GM18519 (cell line): Measurements from ENCODE around the gene SOX9.
"Not testable (repeated sequence)": the region's sequence is repeated elsewhere in the genome, so short reads cannot be mapped to it uniquely, and the experiment has no call there.

ENCODE experiments used
- ATAC-seq: cut with Tn5 transposase; IDR thresholded peaks from one replicate; pipeline ENCODE4 v1.9.1; 2021; ENCODE audit warnings: mild to moderate bottlenecking, moderate library complexity; ENCODE audit not compliant: unreplicated experiment, low FRiP score

SOX9 gene

DNA sequence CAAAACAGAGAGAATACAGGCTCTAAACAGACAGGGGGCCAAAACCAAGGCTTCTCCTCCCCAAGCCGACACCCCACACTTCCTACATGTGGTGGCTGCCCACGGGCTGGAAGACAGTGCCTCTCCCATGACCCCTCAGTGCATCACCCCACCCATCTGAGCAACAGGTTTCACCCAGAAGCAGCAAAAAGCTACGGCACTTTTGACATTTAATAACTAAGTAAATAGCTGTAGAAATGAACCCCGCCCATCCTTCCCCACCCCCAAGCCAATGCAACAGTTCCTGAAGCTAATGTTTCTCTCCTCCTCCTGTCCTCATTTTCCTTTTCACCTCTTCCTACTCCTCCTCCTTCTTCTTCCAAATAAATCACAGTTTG is 9.9 kb upstream of the SOX9 start:
- ATAC-seq = no peak

DNA sequence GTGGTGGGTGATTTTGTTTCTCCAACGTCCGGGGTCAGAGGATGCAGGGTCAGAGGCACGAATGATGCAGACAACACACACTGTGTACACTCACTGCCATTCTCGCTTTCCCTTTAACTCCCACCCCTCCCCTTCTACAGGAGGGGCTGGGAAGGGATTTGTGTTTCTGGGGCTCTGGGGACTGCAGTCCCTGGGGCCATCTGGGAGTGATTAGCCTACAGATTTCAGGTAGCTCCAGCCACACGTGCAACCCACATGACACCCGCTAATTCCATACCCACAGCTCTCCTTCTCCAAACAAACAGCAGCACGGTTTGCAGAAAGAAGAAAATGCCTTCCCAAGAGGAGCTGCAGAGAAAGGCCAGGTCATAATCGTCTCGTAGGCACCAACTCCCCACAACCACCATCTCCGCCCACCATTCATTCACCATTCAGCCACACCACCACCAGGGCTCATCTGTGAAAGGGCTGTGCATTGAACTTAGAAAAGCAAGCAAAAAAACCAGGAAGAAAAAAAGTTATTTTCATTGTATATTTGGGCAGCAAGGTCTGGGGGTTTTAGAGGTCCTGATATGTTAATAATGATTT is 9.4 kb upstream of the SOX9 start:
- ATAC-seq = no peak

DNA sequence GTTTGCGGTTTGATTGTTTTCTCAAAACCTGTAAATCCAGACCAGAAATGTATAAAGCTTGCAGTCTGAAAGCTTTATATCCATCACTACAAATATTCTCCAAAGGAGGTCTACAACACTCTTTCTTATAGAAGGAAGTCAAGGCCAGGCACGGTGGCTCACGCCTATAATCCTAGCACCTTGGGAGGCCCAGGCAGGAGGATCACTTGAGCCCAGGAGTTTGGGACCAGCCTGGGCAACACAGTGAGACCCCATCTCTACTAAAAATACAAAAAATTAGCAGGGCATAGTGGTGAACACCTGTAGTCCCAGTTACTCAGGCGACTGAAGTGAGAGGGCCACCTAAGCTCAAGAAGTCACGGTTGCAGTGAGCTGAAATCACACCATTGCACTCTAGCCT is 8.9 kb upstream of the SOX9 start:
- ATAC-seq = not testable (repeated sequence)

DNA sequence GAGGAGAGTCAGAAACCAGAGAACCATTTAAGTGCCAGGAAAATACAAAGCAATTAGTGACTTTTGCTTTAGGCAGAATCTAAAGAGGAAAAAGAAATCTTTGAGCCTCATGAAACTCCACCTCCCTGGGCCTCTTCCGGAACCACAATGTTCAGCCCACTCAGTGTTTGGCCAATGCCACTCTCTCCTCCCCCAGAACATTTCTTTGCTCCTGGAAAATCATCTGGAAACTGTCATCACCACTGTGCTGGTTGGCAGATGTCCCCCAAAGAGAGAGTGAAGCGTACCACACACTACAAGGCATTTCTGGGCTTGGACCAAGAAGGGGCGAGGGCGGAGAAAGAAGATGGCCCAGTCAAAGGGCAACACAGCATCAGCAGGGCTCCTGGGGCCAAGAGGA is 7.1 kb upstream of the SOX9 start:
- ATAC-seq = no peak

DNA sequence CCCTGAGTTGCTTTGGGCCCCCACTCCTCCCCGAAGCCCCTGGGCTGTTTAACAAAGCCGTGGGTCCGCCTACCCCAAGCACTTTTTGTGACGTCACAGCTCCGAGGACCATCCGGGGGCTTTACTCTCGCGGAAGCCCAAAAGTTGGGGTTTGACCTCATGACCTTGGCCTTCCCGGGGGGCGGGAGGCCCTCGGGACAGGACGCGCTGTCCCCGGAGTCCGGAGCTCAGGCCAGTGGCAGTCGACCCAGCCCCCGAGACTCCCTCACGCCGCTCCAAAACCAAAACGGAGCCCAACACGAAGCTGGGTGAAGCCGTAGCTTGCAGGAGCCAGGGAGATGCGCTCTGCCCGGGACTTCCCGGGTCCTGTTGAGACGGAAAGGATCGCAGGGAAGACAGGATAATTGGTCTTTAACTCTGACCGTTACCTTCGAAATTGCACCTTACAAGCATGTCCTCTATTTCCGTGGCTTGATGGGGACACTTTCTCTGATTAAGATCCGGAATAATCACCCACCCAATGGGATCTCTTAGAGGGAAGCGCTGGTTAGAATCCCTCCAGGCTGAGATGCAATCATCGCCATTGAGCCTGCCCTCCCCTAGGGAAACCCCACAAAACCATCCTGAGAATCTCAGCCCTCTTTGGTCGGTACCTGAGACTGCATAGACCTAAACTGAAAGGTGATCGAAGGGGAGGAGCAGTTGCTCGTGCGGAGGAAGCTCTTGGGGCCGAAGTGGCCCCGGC is 4.9 kb upstream of the SOX9 start:
- no peak for ATAC-seq

DNA sequence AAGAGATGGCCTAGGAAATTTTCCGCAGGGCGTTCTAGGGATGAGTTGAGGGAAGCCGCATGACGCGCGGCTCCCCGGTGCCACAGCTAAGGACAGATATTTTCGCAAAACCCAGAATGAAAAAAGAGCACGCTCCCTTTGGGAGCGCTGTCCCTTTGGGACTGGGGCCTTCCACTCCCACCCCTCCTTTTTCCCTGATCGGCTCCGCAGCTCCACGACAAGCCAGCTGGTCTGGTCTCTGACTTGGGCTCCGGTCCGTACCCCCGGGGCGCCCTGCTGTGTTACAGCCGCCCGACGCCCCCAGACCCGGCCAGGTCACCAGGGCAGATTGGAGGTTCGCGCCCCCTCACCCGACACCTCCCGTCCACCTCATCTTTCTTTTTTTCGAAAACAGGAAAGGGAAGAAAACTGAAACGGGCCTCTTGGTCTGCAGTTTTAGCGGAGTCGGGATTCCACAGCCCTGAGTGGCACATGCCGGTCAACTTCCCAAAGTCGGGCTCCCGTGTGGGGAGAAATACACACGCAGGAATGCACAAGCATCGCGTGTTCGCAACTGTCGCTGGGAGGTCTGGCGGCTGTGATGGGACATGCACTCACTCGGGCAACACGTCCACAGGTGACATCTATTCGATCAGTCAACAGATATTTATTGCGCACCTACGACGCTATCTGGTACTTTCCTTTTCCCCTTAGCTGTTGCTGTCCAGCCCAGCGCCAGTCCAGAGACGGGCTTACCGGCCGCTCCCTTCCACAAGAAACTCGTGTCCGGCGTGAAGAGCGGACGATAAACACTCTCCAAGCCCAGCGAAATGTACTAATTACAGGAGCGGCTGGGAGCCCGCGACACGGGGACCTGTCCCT is 3.9 kb upstream of the SOX9 start:
- no peak for ATAC-seq

DNA sequence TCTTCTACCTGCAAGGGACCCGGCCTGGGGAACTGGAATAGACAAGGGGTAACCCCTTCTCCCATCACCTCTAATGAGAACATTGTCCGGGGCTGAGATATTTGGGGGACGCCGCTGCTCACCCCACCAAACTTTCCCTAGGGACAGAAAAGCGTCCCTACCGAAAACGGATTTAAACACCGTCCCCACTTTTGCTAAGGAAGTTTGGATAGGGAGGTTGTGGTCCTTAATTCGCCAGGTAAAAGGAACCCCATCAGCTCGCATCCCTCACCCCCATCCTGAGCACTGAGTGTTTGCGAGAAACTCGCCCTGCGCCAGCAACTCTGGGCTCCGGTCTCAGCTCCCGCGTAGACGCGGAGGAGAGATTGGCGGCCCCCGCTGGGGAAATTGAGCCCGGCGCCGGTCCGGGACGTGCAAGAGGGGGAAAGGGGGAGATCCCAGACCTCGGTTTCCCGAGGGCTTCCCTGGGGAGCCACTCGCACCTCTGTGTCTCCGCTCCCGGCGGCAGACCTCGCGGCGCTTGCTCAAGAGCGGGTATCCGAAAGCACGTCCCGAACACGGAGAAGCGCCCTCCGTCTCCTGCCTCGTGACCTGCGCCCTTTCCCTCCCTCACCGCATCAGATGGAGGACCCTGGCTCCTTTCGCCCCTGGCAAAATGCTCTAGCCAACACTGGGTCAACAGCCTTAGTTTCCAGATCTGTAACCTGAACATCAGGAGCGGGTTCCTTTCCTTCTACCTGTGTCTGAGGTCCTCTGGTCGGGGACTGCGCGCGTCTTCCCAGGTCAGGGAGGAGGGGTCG is 3.1 kb upstream of the SOX9 start:
- ATAC-seq = no peak

DNA sequence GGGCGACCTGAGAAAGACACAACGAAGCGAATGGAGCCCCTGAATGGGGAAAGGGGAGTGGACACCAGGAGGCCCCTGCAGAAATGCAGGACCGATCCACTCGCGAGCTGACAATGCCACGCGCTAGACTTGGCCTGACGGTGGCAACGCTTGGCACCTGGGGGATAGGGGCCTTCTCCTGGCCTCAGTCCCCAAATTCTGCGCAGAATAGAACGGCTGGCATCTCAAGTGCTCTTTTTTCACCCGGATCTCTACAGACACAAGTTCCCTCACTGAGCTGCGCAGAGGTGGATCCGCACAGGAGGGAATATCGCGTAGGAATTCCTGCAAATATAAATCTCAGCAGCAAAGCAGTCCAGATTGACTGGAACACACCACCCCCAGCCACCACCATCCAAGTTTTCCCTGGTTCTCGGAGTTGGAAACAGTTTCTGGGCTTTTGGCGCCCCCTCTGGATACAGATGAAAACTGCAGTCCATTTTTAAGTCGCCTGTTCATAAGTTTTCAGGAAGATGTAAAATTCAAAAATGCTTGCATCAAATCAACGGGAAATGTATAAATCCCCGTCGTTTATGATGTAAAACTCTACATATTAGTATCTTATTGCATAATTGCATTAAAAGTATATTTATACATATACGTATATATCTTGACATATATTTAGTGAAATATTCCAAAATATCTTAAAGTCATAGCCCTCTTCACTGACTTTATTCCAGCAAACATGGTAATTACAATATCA is 2.3 kb upstream of the SOX9 start:
- ATAC-seq = no peak

DNA sequence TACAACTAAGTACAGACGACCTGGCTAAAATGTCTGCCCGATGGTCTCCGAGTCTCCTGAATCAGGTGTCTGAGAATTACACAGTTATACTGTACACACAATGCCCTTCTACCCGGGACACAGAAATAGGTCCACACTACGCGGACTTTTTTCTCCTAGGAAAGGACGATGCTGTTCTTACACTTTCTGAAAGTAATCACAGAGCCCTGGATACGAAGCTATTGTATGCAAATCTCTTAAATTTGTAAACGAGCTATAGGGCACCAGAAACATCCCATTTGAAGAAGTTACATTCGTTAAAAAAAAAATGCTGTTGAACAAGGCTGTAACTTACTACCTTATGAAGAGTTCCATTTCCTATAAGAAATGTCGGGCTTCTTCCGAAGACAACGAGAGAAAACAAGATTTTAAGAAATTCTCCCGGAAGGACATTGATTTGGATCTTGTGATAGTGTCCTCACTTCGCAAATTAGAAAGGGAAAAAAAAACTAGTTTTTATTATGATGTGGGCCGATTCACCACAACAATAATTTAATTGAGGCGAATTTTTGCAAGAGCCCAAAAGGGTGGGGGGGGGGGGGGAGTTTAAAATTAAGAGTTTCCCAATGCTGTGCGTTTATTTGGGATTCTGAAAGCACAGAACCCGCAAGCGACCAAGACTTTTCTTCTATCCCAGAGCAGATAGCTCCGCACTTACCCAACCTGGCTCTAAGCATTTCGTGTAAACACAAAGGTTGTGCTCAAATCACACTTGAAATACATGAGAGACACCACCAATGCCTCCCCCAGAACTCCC is 1.5 kb upstream of the SOX9 start:
- ATAC-seq = no peak

DNA sequence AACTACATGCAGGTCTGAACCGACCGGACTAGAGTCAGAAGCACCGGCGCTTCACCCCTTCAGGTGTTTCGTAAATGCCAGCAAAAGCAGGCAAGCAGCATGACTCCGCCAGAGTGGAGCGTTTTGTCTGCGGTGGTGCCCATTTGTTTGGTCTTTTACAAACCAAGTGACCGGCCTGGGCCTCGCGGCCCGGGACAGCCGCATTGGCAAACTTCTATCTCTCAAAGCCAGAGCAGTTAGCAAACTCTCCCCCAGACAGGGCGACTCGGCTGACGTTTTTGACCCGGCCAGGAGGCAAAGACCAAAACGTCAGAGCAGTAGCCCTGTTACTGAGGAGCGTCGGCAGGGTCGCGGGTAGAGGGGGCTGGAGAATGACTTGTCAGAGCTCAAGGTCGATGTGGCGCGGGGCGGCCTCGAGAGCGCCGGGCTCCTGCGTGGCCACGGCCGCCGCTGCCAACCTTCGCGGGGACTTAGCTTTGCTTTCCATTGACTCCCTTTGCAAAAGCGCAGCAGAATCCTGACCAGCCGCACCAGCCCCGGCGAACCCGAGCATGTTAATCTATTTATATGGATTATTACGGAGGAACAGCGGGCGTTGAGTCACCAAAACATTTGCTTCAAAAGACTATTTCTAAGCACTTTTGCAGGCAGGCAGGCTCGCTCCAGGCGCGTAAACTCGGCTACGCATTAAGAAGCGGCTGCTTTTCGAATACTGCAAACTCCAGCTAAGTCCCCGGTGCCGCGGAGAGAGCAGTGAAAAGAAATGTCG is 763 bp upstream of the SOX9 start:
- ATAC-seq = no peak

DNA sequence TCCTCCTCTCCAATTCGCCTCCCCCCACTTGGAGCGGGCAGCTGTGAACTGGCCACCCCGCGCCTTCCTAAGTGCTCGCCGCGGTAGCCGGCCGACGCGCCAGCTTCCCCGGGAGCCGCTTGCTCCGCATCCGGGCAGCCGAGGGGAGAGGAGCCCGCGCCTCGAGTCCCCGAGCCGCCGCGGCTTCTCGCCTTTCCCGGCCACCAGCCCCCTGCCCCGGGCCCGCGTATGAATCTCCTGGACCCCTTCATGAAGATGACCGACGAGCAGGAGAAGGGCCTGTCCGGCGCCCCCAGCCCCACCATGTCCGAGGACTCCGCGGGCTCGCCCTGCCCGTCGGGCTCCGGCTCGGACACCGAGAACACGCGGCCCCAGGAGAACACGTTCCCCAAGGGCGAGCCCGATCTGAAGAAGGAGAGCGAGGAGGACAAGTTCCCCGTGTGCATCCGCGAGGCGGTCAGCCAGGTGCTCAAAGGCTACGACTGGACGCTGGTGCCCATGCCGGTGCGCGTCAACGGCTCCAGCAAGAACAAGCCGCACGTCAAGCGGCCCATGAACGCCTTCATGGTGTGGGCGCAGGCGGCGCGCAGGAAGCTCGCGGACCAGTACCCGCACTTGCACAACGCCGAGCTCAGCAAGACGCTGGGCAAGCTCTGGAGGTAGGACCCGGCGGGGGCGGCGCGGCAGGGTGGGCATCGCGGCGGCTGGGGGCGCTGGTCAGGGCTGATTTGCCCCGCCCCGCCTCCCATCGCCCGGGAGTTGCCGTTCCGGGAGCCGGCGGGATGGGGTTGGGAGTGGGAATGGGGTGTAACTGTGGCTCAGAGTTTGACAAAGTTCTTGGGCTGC is 567 bp downstream of the SOX9 start:
- ATAC-seq = no peak

DNA sequence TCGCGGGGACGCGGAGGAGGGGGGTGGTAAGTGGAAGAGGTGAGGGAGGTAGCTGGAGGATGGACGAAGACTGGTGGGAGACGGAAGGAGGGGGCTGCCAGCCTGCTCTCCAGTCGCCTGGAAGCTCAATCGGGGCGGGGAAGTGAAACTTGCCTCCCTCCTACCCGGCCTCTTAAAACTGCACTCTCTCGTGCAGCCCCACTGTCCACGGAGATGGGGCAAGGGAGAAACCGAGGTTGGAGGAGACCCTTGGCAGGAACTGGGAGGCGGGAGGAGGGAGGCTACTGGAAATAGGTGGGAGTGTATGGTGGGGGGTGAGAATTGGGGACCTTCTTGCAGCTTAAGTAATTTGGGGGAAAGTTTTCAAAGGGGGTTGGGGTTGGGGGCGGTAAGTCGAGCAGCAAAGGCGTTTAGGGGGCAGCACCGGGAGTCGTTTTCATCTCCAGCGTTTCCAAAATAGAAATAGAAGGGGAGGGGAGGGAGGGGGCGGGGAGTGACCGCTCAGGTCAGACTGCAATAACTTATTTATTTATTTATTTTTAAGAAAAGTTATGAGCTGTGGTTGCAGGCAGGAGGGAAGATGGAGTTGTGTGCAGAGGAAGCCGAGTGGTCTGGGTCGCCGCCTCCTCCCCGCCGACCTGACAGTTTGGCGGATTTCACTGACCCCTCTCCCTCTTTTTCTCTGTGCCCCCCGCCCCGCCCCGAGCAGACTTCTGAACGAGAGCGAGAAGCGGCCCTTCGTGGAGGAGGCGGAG is 1.4 kb downstream of the SOX9 start:
- no peak for ATAC-seq

DNA sequence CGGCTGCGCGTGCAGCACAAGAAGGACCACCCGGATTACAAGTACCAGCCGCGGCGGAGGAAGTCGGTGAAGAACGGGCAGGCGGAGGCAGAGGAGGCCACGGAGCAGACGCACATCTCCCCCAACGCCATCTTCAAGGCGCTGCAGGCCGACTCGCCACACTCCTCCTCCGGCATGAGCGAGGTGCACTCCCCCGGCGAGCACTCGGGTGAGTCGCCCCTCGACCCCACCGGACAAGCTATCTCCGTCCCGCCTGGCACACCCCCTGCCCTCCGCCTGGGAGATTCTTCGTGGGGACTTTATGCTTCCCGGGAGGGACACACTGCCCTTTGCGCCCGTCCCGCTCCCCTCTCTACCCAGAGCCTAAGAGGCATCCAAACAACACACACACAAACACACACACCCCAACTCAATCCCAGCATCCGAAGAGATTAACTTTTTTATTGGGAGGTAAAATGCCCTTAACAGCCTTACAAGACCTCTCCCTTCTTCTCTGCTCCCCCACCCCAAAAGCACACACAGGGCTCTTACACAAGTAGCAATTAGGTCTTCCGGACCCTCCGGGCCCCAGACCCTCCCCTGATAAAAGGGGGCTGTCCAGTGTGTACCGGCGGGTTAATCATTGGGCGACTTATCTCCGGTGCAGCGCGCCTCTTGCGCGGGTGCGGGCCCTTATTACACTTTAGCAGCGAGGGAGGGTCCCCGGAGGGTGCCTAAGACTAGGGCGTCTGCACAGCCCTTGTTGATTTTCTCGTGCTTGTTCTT is 2.1 kb downstream of the SOX9 start:
- ATAC-seq = no peak

DNA sequence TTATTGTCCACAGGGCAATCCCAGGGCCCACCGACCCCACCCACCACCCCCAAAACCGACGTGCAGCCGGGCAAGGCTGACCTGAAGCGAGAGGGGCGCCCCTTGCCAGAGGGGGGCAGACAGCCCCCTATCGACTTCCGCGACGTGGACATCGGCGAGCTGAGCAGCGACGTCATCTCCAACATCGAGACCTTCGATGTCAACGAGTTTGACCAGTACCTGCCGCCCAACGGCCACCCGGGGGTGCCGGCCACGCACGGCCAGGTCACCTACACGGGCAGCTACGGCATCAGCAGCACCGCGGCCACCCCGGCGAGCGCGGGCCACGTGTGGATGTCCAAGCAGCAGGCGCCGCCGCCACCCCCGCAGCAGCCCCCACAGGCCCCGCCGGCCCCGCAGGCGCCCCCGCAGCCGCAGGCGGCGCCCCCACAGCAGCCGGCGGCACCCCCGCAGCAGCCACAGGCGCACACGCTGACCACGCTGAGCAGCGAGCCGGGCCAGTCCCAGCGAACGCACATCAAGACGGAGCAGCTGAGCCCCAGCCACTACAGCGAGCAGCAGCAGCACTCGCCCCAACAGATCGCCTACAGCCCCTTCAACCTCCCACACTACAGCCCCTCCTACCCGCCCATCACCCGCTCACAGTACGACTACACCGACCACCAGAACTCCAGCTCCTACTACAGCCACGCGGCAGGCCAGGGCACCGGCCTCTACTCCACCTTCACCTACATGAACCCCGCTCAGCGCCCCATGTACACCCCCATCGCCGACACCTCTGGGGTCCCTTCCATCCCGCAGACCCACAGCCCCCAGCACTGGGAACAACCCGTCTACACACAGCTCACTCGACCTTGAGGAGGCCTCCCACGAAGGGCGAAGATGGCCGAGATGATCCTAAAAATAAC is 3.0 kb downstream of the SOX9 start:
- no peak for ATAC-seq

DNA sequence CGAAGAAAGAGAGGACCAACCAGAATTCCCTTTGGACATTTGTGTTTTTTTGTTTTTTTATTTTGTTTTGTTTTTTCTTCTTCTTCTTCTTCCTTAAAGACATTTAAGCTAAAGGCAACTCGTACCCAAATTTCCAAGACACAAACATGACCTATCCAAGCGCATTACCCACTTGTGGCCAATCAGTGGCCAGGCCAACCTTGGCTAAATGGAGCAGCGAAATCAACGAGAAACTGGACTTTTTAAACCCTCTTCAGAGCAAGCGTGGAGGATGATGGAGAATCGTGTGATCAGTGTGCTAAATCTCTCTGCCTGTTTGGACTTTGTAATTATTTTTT is 3.6 kb downstream of the SOX9 start:
- no peak for ATAC-seq
